GM19438 (cell line): ENCODE data around the gene ZNF699.
"Not testable (repeated sequence)": the region's sequence is repeated elsewhere in the genome, so short reads cannot be mapped to it uniquely, and the experiment has no call there.

ENCODE experiments used
- ATAC-seq: cut with Tn5 transposase; IDR thresholded peaks from one replicate; pipeline ENCODE4 v1.9.1; 2021; ENCODE audit warnings: low read depth; ENCODE audit not compliant: unreplicated experiment

The ZNF699 gene

DNA sequence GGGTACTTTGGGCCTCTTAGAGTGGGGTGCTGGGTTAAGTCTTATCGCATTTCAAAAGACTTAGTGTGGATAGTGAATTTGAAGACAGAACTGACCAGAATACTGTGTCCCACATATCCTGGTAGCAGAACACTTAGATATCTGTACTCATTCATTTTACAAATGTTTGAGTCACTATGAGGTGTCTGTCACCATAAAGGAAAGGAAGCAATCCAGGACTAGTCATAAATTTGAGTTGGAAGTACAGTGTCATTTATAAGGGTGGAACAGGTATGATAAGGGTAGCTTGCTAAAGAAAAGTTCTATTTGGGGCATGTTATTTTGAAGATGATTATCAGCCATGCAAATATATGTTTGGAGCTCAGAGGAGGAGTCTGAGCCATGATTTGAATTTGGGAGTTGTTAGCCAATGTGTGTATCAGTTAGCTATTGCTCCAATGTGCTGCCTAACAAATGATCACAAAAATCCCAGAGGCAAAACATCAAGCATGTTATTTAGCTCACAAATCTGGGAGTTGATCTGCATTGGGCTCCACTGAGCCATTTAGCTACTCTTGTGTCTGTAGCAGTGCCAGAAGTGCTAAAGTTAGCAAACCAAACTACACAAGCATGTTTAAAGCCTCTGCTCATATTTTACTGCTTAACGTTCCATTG is 20.3 kb downstream of the ZNF699 start:
- ATAC-seq, result no peak

DNA sequence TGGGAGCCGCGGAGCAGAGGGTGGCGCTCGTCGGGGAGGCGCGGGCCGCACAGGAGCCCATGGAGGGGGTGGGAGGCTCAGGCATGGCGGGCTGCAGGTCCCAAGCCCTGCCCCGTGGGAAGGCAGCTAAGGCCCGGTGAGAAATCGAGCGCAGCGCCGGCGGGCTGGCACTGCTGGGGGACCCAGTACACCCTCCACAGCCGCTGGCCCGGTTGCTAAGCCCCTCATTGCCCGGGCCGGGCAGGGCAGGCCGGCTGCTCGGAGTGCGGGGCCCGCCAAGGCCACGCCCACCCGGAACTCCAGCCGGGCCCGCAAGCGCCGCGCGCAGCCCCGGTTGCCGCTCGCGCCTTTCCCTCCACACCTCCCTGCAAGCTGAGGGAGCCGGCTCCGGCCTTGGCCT is 26.2 kb downstream of the ZNF699 start:
- ATAC-seq, result not testable (repeated sequence)

GRCh38 chr19:9251236-9251635 is 58.4 kb downstream of the ZNF699 start:
- no peak for ATAC-seq

DNA sequence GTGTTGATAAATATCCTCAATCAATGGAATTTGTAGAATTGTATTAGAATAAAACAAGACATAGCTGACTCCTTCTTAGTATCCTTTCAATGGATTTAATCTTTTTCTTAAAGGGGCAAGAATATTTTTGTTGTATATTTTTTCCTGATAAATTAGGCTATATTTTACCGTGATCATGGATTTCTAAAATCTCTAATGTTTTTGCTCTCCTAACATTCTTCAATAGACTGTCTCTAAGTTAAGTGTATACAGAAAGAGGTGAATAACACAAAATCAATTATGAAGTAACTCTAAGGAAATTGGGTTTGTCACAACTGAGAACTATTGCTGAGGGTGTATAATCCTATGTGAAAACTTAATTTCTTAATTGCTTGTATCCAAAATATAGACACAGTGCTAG is 59.0 kb downstream of the ZNF699 start, which contains the start of gene OR7E24:
TSS of gene OR7E24 (plus strand) at position 301 of the 400 bp plus-strand sequence. CDS start 114 bp downstream, outside the sequence.
- no peak for ATAC-seq
